Esophagus muscularis mucosa (tissue), 3 donors: Measurements from ENCODE around the gene TMEM219.

Experiments used
- POLR2A ChIP-seq: fragments of 450-650 bp; IDR thresholded peaks from one replicate; pipeline ENCODE4 v1.6.1; 2017; ENCODE audit warnings: antibody characterized with exemption, moderate library complexity, mild to moderate bottlenecking, low read depth
- TF ChIP-seq, protein P1 (sequence below), 3 experiments: fragments of 200-600 bp in 2 of 3; fragments of 450-650 bp in 1 of 3; sonication (generic) in 2 of 3; IDR thresholded peaks; one replicate each; pipeline ENCODE4 v1.5.1; 2017 to 2019; ENCODE audit warnings: antibody characterized with exemption in 3 of 3, mild to moderate bottlenecking in 2 of 3, moderate library complexity in 1 of 3

DNA sequence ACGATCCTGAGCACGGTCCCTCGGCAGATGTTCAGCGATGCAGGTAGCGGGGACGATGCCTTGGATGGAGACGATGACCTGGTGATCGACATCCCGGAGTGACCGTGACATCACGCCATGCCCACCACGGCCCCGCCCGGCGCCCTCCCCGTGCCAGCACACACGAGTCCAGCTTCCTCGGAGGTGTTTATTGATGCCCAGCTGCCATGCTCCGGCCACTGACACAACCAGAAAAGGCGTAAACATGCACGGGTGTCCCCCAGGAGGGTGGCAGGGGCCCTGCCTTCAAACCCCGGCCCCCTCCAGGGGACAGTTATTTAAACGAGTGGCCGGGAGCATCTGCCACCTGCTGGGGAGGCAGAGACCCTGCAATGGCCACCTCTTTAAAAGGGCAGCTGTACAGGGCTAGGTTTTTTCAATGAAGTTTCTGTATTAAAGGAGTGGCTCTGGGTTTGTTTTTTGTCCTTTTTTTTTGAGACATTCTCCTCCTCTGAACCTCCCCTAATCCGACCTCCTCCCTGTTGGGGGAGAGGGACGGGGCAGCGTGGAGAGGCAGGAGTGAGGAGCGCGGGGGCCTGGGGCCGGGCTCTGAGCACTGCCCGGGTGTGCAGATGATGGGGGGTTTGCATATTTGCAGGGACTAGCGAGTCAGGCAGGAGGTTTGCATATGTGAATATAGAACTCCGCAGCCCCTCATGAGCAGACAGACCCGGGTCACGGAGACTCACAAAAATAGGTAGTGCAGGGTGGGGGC, 43.6 kb downstream of the TMEM219 start:
- TF ChIP-seq, protein P1, sequence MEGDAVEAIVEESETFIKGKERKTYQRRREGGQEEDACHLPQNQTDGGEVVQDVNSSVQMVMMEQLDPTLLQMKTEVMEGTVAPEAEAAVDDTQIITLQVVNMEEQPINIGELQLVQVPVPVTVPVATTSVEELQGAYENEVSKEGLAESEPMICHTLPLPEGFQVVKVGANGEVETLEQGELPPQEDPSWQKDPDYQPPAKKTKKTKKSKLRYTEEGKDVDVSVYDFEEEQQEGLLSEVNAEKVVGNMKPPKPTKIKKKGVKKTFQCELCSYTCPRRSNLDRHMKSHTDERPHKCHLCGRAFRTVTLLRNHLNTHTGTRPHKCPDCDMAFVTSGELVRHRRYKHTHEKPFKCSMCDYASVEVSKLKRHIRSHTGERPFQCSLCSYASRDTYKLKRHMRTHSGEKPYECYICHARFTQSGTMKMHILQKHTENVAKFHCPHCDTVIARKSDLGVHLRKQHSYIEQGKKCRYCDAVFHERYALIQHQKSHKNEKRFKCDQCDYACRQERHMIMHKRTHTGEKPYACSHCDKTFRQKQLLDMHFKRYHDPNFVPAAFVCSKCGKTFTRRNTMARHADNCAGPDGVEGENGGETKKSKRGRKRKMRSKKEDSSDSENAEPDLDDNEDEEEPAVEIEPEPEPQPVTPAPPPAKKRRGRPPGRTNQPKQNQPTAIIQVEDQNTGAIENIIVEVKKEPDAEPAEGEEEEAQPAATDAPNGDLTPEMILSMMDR (IDR thresholded peaks at IDR 0.05), result peak; percentile 74 to 94 (median 80)
- no peak for TF ChIP-seq POLR2A
